CD4-positive, alpha-beta T cell treated with Interleukin-4 for 4 hours (primary cell): ENCODE measurements around the gene AFAP1L1.

Experiments used
- DNase-seq: peaks from one replicate; pipeline ENCODE4 v3.0.0-alpha.2; 2020

AFAP1L1 gene

GRCh38 chr5:149355688-149356087 lies 84.0 kb downstream of the AFAP1L1 start:
- no peak for DNase-seq

- no peak for DNase-seq
Observed at GRCh38 chr5:149356391-149356790, 84.7 kb downstream of the AFAP1L1 start.

- DNase-seq, result peak; percentile 97
Observed at GRCh38 chr5:149357370-149358293, 86.0 kb downstream of the AFAP1L1 start, which contains the start of gene PCYOX1L. PCYOX1L (plus strand) TSS chr5:149358046; CDS start chr5:149358069, 23 bp downstream.

GRCh38 chr5:149358294-149358651 lies 86.6 kb downstream of the AFAP1L1 start:
- DNase-seq, result peak; percentile 34

- DNase-seq, result no peak
Observed at GRCh38 chr5:149358868-149359495, 87.3 kb downstream of the AFAP1L1 start.

- DNase-seq, result no peak
Observed at GRCh38 chr5:149360272-149360671, 88.6 kb downstream of the AFAP1L1 start.

GRCh38 chr5:149362541-149362940 lies 90.9 kb downstream of the AFAP1L1 start:
- DNase-seq, result no peak

GRCh38 chr5:149363358-149363757 lies 91.7 kb downstream of the AFAP1L1 start:
- DNase-seq, result no peak

GRCh38 chr5:149363936-149364335 lies 92.3 kb downstream of the AFAP1L1 start:
- DNase-seq, result no peak

- no peak for DNase-seq
Observed at GRCh38 chr5:149364719-149365118, 93.1 kb downstream of the AFAP1L1 start.

GRCh38 chr5:149365418-149365817 lies 93.8 kb downstream of the AFAP1L1 start:
- DNase-seq, result no peak

- no peak for DNase-seq
Observed at GRCh38 chr5:149366169-149366729, 94.6 kb downstream of the AFAP1L1 start.

GRCh38 chr5:149367249-149367971 lies 95.8 kb downstream of the AFAP1L1 start:
- DNase-seq, result peak; percentile 61

- no peak for DNase-seq
Observed at GRCh38 chr5:149367972-149368645, 96.5 kb downstream of the AFAP1L1 start.

- no peak for DNase-seq
Observed at GRCh38 chr5:149370878-149371277, 99.2 kb downstream of the AFAP1L1 start.

GRCh38 chr5:149371296-149371962 lies 99.8 kb downstream of the AFAP1L1 start:
- peak; percentile 62 for DNase-seq

GRCh38 chr5:149372076-149372795 lies 100.6 kb downstream of the AFAP1L1 start:
- DNase-seq, result no peak

- no peak for DNase-seq
Observed at GRCh38 chr5:149372932-149373331, 101.3 kb downstream of the AFAP1L1 start.

- no peak for DNase-seq
Observed at GRCh38 chr5:149374303-149374702, 102.6 kb downstream of the AFAP1L1 start.

GRCh38 chr5:149374801-149375200 lies 103.1 kb downstream of the AFAP1L1 start:
- DNase-seq, result no peak

- no peak for DNase-seq
Observed at GRCh38 chr5:149375434-149375833, 103.8 kb downstream of the AFAP1L1 start.
